Suprapubic skin (tissue), 4 donors: ENCODE measurements around the gene WNT7A. TPM values are rescaled to one million over a fixed set of nuclear protein-coding genes. Genes with fewer than 3 reads are reported as not detected.

Experiments used
- DNase-seq, 2 donors: peaks; one replicate each; pipeline ENCODE4 v3.0.0-alpha.2; 2019; ENCODE audit warnings: low spot score in 2 of 2
- H3K27ac ChIP-seq: fragments of 200-600 bp; sonication (generic); one replicate; pipeline ENCODE4 v1.5.1; 2019
- H3K27me3 ChIP-seq: fragments of 200-600 bp; sonication (generic); one replicate; pipeline ENCODE4 v1.5.1; 2019
- H3K36me3 ChIP-seq: fragments of 200-600 bp; sonication (generic); one replicate; pipeline ENCODE4 v1.5.1; 2019
- H3K4me1 ChIP-seq: fragments of 200-600 bp; sonication (generic); one replicate; pipeline ENCODE4 v1.5.1; 2019
- H3K4me3 ChIP-seq: fragments of 200-600 bp; sonication (generic); one replicate; pipeline ENCODE4 v1.5.1; 2019; ENCODE audit warnings: mild to moderate bottlenecking
- H3K9me3 ChIP-seq: fragments of 200-600 bp; sonication (generic); one replicate; pipeline ENCODE4 v1.5.1; 2019
- CTCF ChIP-seq, 2 donors: fragments of 200-600 bp in 1 of 2; fragments of 450-650 bp in 1 of 2; sonication (generic) in 1 of 2; IDR thresholded peaks; one replicate each; pipeline ENCODE4 v1.5.1; 2016 to 2019; ENCODE audit warnings: antibody characterized with exemption in 2 of 2, mild to moderate bottlenecking in 1 of 2, moderate library complexity in 1 of 2
- EP300 ChIP-seq: sonication (generic); formaldehyde crosslinking; IDR thresholded peaks from one replicate; pipeline ENCODE4 v1.6.1; 2017; ENCODE audit warnings: antibody characterized with exemption
- POLR2A ChIP-seq, 2 donors: fragments of 450-650 bp; IDR thresholded peaks; one replicate each; pipeline ENCODE4 v1.6.1; 2017; ENCODE audit warnings: antibody characterized with exemption in 2 of 2, mild to moderate bottlenecking in 2 of 2, moderate library complexity in 2 of 2
- POLR2AphosphoS5 ChIP-seq, 3 donors: sonication (generic); formaldehyde crosslinking; IDR thresholded peaks; one replicate each; pipeline ENCODE4 v1.6.1; 2017; ENCODE audit warnings: antibody characterized with exemption in 3 of 3
- WGBS: methylation state at CpG from one replicate; pipeline ENCODE4 v1.1.5; 2018; 5-methylcytosine and 5-hydroxymethylcytosine counted together
- total RNA-seq, 4 donors: library from RNA; depleted of rRNA; stranded (reverse); fragments of >200 nt; gene quantifications; one replicate each; pipeline ENCODE4 v1.1.0, GENCODE V29; 2016

WNT7A gene
- total RNA-seq, 4 donors from 2014 or later: 1.1 to 3.9 (median 1.8) TPM

GRCh38 chr3:13878281-13879101 is 1.4 kb downstream of the WNT7A start:
- no peaks in the 10 kb centered on the region for H3K36me3 ChIP-seq
- H3K27me3 ChIP-seq: peaks cover 73% of the 10 kb centered on the region
- H3K9me3 ChIP-seq: no peaks in the 10 kb centered on the region
- no peak overlapping the region for H3K27ac ChIP-seq
- H3K4me1 ChIP-seq: peaks cover 29% of the 10 kb centered on the region
- WGBS: under 1% methylated on average over 26 of the region's 66 CpGs
- TF ChIP-seq POLR2AphosphoS5 (IDR thresholded peaks at IDR 0.05) (no peak), CTCF (IDR thresholded peaks at IDR 0.05) (no peak), EP300 (no peak)
- DNase-seq: peak; percentile 59 to 77
- peak overlapping the region; percentile 54 for H3K4me3 ChIP-seq

DNA sequence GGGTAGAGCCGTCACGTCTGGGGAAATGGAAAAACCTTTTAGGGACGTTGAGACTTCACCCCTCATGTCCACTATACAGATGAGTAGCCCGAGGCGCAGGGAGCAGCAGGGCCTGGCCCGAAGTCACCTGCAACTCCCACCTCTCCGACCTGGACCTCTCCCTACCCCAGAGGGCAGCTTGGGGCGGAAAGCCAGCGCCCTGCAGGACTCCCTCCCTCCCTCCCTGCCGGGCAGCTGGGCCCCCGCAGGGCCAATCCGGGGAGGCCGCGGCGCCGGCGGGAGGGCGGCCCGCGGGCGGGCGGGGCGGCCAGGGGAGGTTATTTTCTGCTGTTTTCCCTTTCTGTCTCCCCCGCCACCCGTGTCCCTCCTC is 2.0 kb downstream of the WNT7A start:
- peaks cover 29% of the 10 kb centered on the region for H3K4me1 ChIP-seq
- peak overlapping the region; percentile 54 for H3K4me3 ChIP-seq
- H3K27ac ChIP-seq: no peak overlapping the region
- TF ChIP-seq POLR2A (IDR thresholded peaks at IDR 0.05): no peak
- TF ChIP-seq EP300: no peak
- TF ChIP-seq CTCF (IDR thresholded peaks at IDR 0.05): no peak
- TF ChIP-seq POLR2AphosphoS5 (IDR thresholded peaks at IDR 0.05): no peak
- no peaks in the 10 kb centered on the region for H3K36me3 ChIP-seq
- DNase-seq: peak; percentile 50 to 56
- H3K9me3 ChIP-seq: no peaks in the 10 kb centered on the region
- 5% methylated on average over 22 of the region's 25 CpGs for WGBS
- H3K27me3 ChIP-seq: peaks cover 68% of the 10 kb centered on the region

- Histone ChIP-seq H3K27me3 (peaks cover 55% of the 10 kb centered on the region), H3K27ac (no peak overlapping the region), H3K4me3 (no peak overlapping the region), H3K4me1 (peaks cover 29% of the 10 kb centered on the region), H3K9me3 (no peaks in the 10 kb centered on the region), H3K36me3 (no peaks in the 10 kb centered on the region)
- peak in 1 of 2 donors; percentile 15 for DNase-seq
- WGBS: 64% methylated on average over 4 of the region's 6 CpGs
- no peak for TF ChIP-seq CTCF (IDR thresholded peaks at IDR 0.05)
- no peak for TF ChIP-seq POLR2A (IDR thresholded peaks at IDR 0.05)
- no peak for TF ChIP-seq POLR2AphosphoS5 (IDR thresholded peaks at IDR 0.05)
Observed at GRCh38 chr3:13876451-13877100, 3.3 kb downstream of the WNT7A start.

- no peaks in the 10 kb centered on the region for H3K9me3 ChIP-seq
- TF ChIP-seq POLR2AphosphoS5 (IDR thresholded peaks at IDR 0.05) (no peak), EP300 (no peak), POLR2A (IDR thresholded peaks at IDR 0.05) (no peak), CTCF (IDR thresholded peaks at IDR 0.05) (no peak)
- no peak overlapping the region for H3K4me3 ChIP-seq
- no peak for DNase-seq
- no peaks in the 10 kb centered on the region for H3K36me3 ChIP-seq
- 89% methylated on average over 10 of the region's 16 CpGs for WGBS
- no peak overlapping the region for H3K27ac ChIP-seq
- peaks cover 38% of the 10 kb centered on the region for H3K27me3 ChIP-seq
- peaks cover 20% of the 10 kb centered on the region for H3K4me1 ChIP-seq
Observed at GRCh38 chr3:13874891-13875290, 5.0 kb downstream of the WNT7A start.

DNA sequence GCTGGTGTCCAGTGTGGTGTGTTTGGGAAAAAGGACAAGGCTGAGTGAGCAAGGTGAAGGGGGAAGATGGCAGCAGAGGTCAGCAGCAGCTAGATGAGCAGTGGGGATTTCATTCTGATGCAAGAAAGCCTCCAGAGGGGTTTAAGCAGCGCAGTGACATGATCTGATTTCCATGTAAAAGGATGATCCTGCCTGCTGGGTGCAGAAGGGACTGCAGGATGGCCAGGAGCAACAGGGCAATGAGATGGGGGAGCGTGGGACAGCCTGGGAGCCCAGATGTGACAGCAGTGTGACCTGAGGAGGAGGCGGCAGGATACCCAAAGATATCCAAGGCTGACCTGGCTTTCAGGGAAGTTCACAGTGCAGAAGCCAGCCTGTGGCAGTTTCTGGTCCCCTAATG is 6.1 kb downstream of the WNT7A start:
- WGBS: 69% methylated on average over 3 of the region's 3 CpGs
- H3K27me3 ChIP-seq: peaks cover 27% of the 10 kb centered on the region
- no peak for DNase-seq
- H3K4me1 ChIP-seq: peaks cover 10% of the 10 kb centered on the region
- H3K9me3 ChIP-seq: no peaks in the 10 kb centered on the region
- H3K36me3 ChIP-seq: no peaks in the 10 kb centered on the region
- H3K27ac ChIP-seq: no peak overlapping the region
- H3K4me3 ChIP-seq: no peak overlapping the region
- no peak for TF ChIP-seq CTCF (IDR thresholded peaks at IDR 0.05)
